ENCODE data around the gene MRFAP1. TPM values are rescaled to one million over a fixed set of nuclear protein-coding genes. Genes with fewer than 3 reads are reported as not detected.

Gene MRFAP1
- total RNA-seq, 1 donor from 2014 or later, result 93.8 TPM

- Mint-ChIP-seq H3K27me3 (no peaks in the 10 kb centered on the region), H3K36me3 (ENCODE audit: low read depth) (peaks cover 95% of the 10 kb centered on the region), H3K4me1 (no peaks in the 10 kb centered on the region), H3K4me3 (no peak overlapping the region), H3K27ac (no peak overlapping the region), H3K9me3 (peaks cover 9% of the 10 kb centered on the region)
- CTCF ChIA-PET, result no interaction called here
- no peak for DNase-seq
- TF ChIP-seq CTCF (IDR thresholded peaks at IDR 0.05), result no peak
- ATAC-seq (ENCODE audit: low read depth), result no peak
- POLR2A ChIA-PET, result no interaction called here
- intact Hi-C loops (cut with micrococcal nuclease), result no loop called here
Measured at GRCh38 chr4:6605605-6606004, 34.9 kb upstream of the MRFAP1 start.

GRCh38 chr4:6606465-6607235 lies 33.8 kb upstream of the MRFAP1 start:
- Mint-ChIP-seq H3K27me3 (no peaks in the 10 kb centered on the region), H3K9me3 (peaks cover 9% of the 10 kb centered on the region), H3K36me3 (ENCODE audit: low read depth) (peaks cover 93% of the 10 kb centered on the region), H3K4me3 (no peak overlapping the region), H3K4me1 (no peaks in the 10 kb centered on the region), H3K27ac (no peak overlapping the region)
- CTCF ChIA-PET, result no interaction called here
- ATAC-seq (ENCODE audit: low read depth) (no peak), DNase-seq (no peak)
- TF ChIP-seq CTCF (IDR thresholded peaks at IDR 0.05), result no peak
- POLR2A ChIA-PET, result interaction anchor here (0.6 kb wide), 1 partner anchor 93 kb away, joined by 5 read pairs; no protein-coding TSS in a partner anchor
- intact Hi-C loops (cut with micrococcal nuclease), result no loop called here

GRCh38 chr4:6607368-6608055 lies 33.0 kb upstream of the MRFAP1 start:
- no peak for TF ChIP-seq CTCF (IDR thresholded peaks at IDR 0.05)
- Mint-ChIP-seq H3K4me3 (no peak overlapping the region), H3K9me3 (peaks cover 9% of the 10 kb centered on the region), H3K36me3 (ENCODE audit: low read depth) (peaks cover 92% of the 10 kb centered on the region), H3K27me3 (no peaks in the 10 kb centered on the region), H3K27ac (no peak overlapping the region), H3K4me1 (no peaks in the 10 kb centered on the region)
- intact Hi-C loops (cut with micrococcal nuclease), result no loop called here
- no peak for DNase-seq
- CTCF ChIA-PET, result no interaction called here
- POLR2A ChIA-PET, result no interaction called here
- no peak for ATAC-seq (ENCODE audit: low read depth)

GRCh38 chr4:6608758-6609414 lies 31.6 kb upstream of the MRFAP1 start:
- no peaks in the 10 kb centered on the region for H3K4me1 Mint-ChIP-seq
- no peak for TF ChIP-seq CTCF (IDR thresholded peaks at IDR 0.05)
- intact Hi-C loops (cut with micrococcal nuclease), result no loop called here
- ATAC-seq (ENCODE audit: low read depth) (no peak), DNase-seq (no peak)
- peaks cover 6% of the 10 kb centered on the region for H3K9me3 Mint-ChIP-seq
- H3K36me3 Mint-ChIP-seq (ENCODE audit: low read depth), result peaks cover 91% of the 10 kb centered on the region
- H3K27ac Mint-ChIP-seq, result no peak overlapping the region
- ChIA-PET CTCF (no interaction called here), POLR2A (no interaction called here)
- no peak overlapping the region for H3K4me3 Mint-ChIP-seq
- no peaks in the 10 kb centered on the region for H3K27me3 Mint-ChIP-seq

All from activated B cell treated with CpG ODN at 0.5 μM for 24 hours (primary cell).